ENCODE measurements around the gene HEATR5A. TPM values are rescaled to one million over a fixed set of nuclear protein-coding genes. Genes with fewer than 3 reads are reported as not detected.

The HEATR5A gene
- total and polyA plus RNA-seq, 2 of the 13 experiments (the other 11 are each of a cell fraction or from before 2014, with no cell fraction given) = 36.4 to 105 TPM

GRCh38 chr14:31456841-31457664, 36.7 kb upstream of the HEATR5A start, which contains the start of gene DTD2 (continued):
- TF ChIP-seq, protein P1, sequence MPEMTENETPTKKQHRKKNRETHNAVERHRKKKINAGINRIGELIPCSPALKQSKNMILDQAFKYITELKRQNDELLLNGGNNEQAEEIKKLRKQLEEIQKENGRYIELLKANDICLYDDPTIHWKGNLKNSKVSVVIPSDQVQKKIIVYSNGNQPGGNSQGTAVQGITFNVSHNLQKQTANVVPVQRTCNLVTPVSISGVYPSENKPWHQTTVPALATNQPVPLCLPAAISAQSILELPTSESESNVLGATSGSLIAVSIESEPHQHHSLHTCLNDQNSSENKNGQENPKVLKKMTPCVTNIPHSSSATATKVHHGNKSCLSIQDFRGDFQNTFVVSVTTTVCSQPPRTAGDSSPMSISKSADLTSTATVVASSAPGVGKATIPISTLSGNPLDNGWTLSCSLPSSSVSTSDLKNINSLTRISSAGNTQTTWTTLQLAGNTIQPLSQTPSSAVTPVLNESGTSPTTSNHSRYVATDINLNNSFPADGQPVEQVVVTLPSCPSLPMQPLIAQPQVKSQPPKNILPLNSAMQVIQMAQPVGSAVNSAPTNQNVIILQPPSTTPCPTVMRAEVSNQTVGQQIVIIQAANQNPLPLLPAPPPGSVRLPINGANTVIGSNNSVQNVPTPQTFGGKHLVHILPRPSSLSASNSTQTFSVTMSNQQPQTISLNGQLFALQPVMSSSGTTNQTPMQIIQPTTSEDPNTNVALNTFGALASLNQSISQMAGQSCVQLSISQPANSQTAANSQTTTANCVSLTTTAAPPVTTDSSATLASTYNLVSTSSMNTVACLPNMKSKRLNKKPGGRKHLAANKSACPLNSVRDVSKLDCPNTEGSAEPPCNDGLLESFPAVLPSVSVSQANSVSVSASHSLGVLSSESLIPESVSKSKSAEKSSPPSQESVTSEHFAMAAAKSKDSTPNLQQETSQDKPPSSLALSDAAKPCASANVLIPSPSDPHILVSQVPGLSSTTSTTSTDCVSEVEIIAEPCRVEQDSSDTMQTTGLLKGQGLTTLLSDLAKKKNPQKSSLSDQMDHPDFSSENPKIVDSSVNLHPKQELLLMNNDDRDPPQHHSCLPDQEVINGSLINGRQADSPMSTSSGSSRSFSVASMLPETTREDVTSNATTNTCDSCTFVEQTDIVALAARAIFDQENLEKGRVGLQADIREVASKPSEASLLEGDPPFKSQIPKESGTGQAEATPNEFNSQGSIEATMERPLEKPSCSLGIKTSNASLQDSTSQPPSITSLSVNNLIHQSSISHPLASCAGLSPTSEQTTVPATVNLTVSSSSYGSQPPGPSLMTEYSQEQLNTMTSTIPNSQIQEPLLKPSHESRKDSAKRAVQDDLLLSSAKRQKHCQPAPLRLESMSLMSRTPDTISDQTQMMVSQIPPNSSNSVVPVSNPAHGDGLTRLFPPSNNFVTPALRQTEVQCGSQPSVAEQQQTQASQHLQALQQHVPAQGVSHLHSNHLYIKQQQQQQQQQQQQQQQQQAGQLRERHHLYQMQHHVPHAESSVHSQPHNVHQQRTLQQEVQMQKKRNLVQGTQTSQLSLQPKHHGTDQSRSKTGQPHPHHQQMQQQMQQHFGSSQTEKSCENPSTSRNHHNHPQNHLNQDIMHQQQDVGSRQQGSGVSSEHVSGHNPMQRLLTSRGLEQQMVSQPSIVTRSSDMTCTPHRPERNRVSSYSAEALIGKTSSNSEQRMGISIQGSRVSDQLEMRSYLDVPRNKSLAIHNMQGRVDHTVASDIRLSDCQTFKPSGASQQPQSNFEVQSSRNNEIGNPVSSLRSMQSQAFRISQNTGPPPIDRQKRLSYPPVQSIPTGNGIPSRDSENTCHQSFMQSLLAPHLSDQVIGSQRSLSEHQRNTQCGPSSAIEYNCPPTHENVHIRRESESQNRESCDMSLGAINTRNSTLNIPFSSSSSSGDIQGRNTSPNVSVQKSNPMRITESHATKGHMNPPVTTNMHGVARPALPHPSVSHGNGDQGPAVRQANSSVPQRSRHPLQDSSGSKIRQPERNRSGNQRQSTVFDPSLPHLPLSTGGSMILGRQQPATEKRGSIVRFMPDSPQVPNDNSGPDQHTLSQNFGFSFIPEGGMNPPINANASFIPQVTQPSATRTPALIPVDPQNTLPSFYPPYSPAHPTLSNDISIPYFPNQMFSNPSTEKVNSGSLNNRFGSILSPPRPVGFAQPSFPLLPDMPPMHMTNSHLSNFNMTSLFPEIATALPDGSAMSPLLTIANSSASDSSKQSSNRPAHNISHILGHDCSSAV (CRISPR knock-in tag; IDR thresholded peaks at IDR 0.05; ENCODE audit: borderline replicate concordance) = peak; percentile 100
- TF ChIP-seq WIZ (CRISPR knock-in tag; IDR thresholded peaks at IDR 0.05) (peak; percentile 98), ZNF652 (CRISPR knock-in tag; IDR thresholded peaks at IDR 0.05; ENCODE audit: borderline replicate concordance, low read depth) (peak; percentile 64; the same call in 1 of the 2 replicates), ZC3H13 (CRISPR knock-in tag; IDR thresholded peaks at IDR 0.05) (peak; percentile 99), ZNF768 (CRISPR knock-in tag; IDR thresholded peaks at IDR 0.05) (peak; percentile 94; the same call in 1 of the 2 replicates), ZNF639 (CRISPR knock-in tag; conservative IDR thresholded peaks at IDR 0.05) (peak; percentile 93), GABPB1 (CRISPR knock-in tag; IDR thresholded peaks at IDR 0.05) (peak; percentile 93), DR1 (CRISPR knock-in tag; IDR thresholded peaks at IDR 0.05) (peak; percentile 96; the same call in 1 of the 2 replicates), TBX2 (CRISPR knock-in tag; IDR thresholded peaks at IDR 0.05; ENCODE audit: borderline replicate concordance) (peak; percentile 99), GFI1 (CRISPR knock-in tag; IDR thresholded peaks at IDR 0.05; ENCODE audit: borderline replicate concordance) (peak; percentile 96), MTERF4 (CRISPR knock-in tag; IDR thresholded peaks at IDR 0.05) (peak; percentile 100), HOMEZ (CRISPR knock-in tag; IDR thresholded peaks at IDR 0.05; ENCODE audit: low read depth) (peak; percentile 98), ZNF382 (CRISPR knock-in tag; IDR thresholded peaks at IDR 0.05; ENCODE audit: borderline replicate concordance) (no peak), YEATS4 (CRISPR knock-in tag; IDR thresholded peaks at IDR 0.05; ENCODE audit: borderline replicate concordance) (peak; percentile 100)
- TF ChIP-seq, protein P2, sequence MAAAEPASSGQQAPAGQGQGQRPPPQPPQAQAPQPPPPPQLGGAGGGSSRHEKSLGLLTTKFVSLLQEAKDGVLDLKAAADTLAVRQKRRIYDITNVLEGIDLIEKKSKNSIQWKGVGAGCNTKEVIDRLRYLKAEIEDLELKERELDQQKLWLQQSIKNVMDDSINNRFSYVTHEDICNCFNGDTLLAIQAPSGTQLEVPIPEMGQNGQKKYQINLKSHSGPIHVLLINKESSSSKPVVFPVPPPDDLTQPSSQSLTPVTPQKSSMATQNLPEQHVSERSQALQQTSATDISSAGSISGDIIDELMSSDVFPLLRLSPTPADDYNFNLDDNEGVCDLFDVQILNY (CRISPR knock-in tag; conservative IDR thresholded peaks at IDR 0.05) = peak; percentile 86; the same call in 1 of the 2 replicates
